ENCODE data around the gene MTIF3.

- TF ChIP-seq CTCF (optimal IDR thresholded peaks at IDR 0.05 in 1 of 3, IDR thresholded peaks at IDR 0.05 in 1 of 3, conservative IDR thresholded peaks at IDR 0.05 in 1 of 3; ENCODE audit: extremely low read depth in 1 of 3, insufficient read depth in 2 of 3, low read length in 3 of 3) (no peak), EZH2 (IDR thresholded peaks at IDR 0.05; ENCODE audit: low read length) (no peak)
Measured at GRCh38 chr13:27497563-27498230, 47.3 kb upstream of the MTIF3 start.
